ENCODE measurements around the gene CSF2RB.

DNA sequence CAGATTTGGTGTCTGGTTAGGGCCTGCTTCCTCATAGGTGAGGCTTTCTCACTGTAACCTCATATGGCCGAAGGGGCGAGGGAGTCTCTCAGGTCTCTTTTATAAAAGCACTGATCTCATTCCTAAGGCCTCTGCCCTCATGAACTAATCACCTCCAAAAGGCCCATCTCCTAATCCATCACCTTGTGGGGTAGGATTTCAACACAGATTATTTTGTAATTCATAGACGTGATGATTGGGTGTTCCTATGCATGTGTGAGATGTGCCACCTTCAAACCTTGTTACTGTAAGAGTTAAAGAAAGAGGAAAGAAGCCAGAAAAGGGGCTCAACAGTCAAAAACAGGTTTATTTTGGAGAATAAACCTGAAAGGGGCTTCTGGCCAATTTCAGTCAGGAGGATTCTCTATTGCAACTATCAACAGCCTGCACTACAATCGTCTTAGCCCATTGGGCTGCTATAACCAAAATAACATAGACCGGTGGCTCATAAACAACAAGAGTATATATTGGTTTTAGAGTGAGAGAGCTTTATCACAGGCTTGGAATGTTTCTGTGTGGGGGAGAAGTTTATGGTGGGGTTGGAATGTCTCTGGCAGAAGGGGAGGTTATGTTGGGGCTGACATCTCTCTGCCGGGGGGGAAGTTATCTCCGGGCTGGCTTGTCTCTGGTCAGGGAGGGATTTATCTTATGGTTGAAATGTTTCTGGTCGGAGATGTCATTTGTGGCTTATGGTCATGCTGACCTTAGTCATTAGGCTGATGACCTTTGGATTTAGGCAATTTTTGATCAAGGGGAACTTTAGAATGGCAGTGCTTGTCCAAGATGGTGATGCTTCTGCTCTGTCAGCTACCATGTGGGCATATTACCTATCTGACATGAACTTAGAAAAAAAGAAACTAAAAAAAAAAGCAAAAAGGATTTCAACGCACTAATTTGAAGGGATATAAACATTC is 35.1 kb downstream of the CSF2RB start:
- TF ChIP-seq CTCF (IDR thresholded peaks at IDR 0.05) (no peak), MAX (IDR thresholded peaks at IDR 0.05) (no peak), CHD2 (IDR thresholded peaks at IDR 0.05; ENCODE audit: low read length, partially characterized antibody) (no peak), CBX2 (IDR thresholded peaks at IDR 0.05; ENCODE audit: borderline replicate concordance, low read depth) (no peak), RAD21 (conservative IDR thresholded peaks at IDR 0.05 in 1 of 2, IDR thresholded peaks at IDR 0.05 in 1 of 2) (no peak), USF2 (IDR thresholded peaks at IDR 0.05) (no peak), POLR2AphosphoS2 (conservative IDR thresholded peaks at IDR 0.05; ENCODE audit: low read length) (no peak), BHLHE40 (IDR thresholded peaks at IDR 0.05; ENCODE audit: low read depth, low read length) (no peak), SMC3 (IDR thresholded peaks at IDR 0.05) (no peak), NFE2L2 (conservative IDR thresholded peaks at IDR 0.05; ENCODE audit: low read length) (no peak)
